ENCODE measurements around the gene AMY2A.
"Not testable (repeated sequence)": the region's sequence is repeated elsewhere in the genome, so short reads cannot be mapped to it uniquely, and the experiment has no call there.

The AMY2A gene

GRCh38 chr1:103602740-103603139 lies 14.5 kb upstream of the AMY2A start:
- not testable (repeated sequence) for H3K79me1 ChIP-seq (ENCODE audit: low read depth, low read length); H4K8ac ChIP-seq (ENCODE audit: low read depth, low read length); H2AK5ac ChIP-seq (ENCODE audit: low read depth, low read length); H2AFZ ChIP-seq (ENCODE audit: low read length); H2BK120ac ChIP-seq (ENCODE audit: low read depth, low read length); H3K4me1 ChIP-seq (ENCODE audit: control insufficient read depth in 2 of 2, insufficient read depth in 1 of 2, low read depth in 1 of 2, low read length in 2 of 2); H3K4me2 ChIP-seq (ENCODE audit: insufficient read depth, low read length, poor library complexity, severe bottlenecking); H3K9me3 ChIP-seq (replicated peaks in 1 of 2; ENCODE audit: control insufficient read depth in 2 of 2, insufficient read depth in 1 of 2, low read depth in 1 of 2, low read length in 2 of 2); DNase-seq (ENCODE audit: low spot score); H3K27me3 ChIP-seq (ENCODE audit: control insufficient read depth in 3 of 3, insufficient read depth in 3 of 3, low read depth in 1 of 3, low read length in 3 of 3); H3K4ac ChIP-seq (ENCODE audit: low read length); H3K4me3 ChIP-seq (ENCODE audit: low read length in 2 of 2); H3K9ac ChIP-seq (ENCODE audit: low read depth, low read length, poor library complexity); H3K27ac ChIP-seq (replicated peaks; ENCODE audit: low read length); H2BK12ac ChIP-seq (ENCODE audit: low read length); H3K36me3 ChIP-seq (replicated peaks in 1 of 2; ENCODE audit: control insufficient read depth in 2 of 2, insufficient read depth in 2 of 2, low read length in 2 of 2); H3K14ac ChIP-seq (ENCODE audit: low read length); H4K91ac ChIP-seq (ENCODE audit: low read depth, low read length, poor library complexity); H2BK15ac ChIP-seq (ENCODE audit: low read length); H3K23ac ChIP-seq (ENCODE audit: low read depth, low read length, poor library complexity); H3K18ac ChIP-seq (ENCODE audit: low read length); H2BK5ac ChIP-seq (ENCODE audit: low read length)
- no CpG with 5 or more reads among the region's 3 CpGs for WGBS, 2 donors (ENCODE audit: extremely low coverage in 2 of 2, insufficient read length in 2 of 2, insufficient replicate concordance in 1 of 2)

GRCh38 chr1:103616362-103616761 lies 865 bp upstream of the AMY2A start:
- DNase-seq (ENCODE audit: low spot score), result no peak
- H2BK5ac ChIP-seq (ENCODE audit: low read length), result no peak overlapping the region
- H3K14ac ChIP-seq (ENCODE audit: low read length), result no peak overlapping the region
- H3K4ac ChIP-seq (ENCODE audit: low read length), result no peak overlapping the region
- H2BK12ac ChIP-seq (ENCODE audit: low read length), result no peak overlapping the region
- H2AK5ac ChIP-seq (ENCODE audit: low read depth, low read length), result no peak overlapping the region
- no peak overlapping the region for H3K4me2 ChIP-seq (ENCODE audit: insufficient read depth, low read length, poor library complexity, severe bottlenecking)
- no peaks in the 10 kb centered on the region for H3K36me3 ChIP-seq (replicated peaks in 1 of 2; ENCODE audit: control insufficient read depth in 2 of 2, insufficient read depth in 2 of 2, low read length in 2 of 2)
- no peak overlapping the region for H3K23ac ChIP-seq (ENCODE audit: low read depth, low read length, poor library complexity)
- no peak overlapping the region for H2BK15ac ChIP-seq (ENCODE audit: low read length)
- H3K79me1 ChIP-seq (ENCODE audit: low read depth, low read length), result no peaks in the 10 kb centered on the region
- no peak overlapping the region for H3K9ac ChIP-seq (ENCODE audit: low read depth, low read length, poor library complexity)
- no peak overlapping the region for H4K8ac ChIP-seq (ENCODE audit: low read depth, low read length)
- H3K4me3 ChIP-seq (ENCODE audit: low read length in 2 of 2), result no peak overlapping the region
- no peak overlapping the region for H4K91ac ChIP-seq (ENCODE audit: low read depth, low read length, poor library complexity)
- no peaks in the 10 kb centered on the region for H3K4me1 ChIP-seq (ENCODE audit: control insufficient read depth in 2 of 2, insufficient read depth in 1 of 2, low read depth in 1 of 2, low read length in 2 of 2)
- no peaks in the 10 kb centered on the region for H3K9me3 ChIP-seq (replicated peaks in 1 of 2; ENCODE audit: control insufficient read depth in 2 of 2, insufficient read depth in 1 of 2, low read depth in 1 of 2, low read length in 2 of 2)
- no peak overlapping the region for H3K27ac ChIP-seq (replicated peaks; ENCODE audit: low read length)
- no peaks in the 10 kb centered on the region for H3K27me3 ChIP-seq (ENCODE audit: control insufficient read depth in 3 of 3, insufficient read depth in 3 of 3, low read depth in 1 of 3, low read length in 3 of 3)
- H2BK120ac ChIP-seq (ENCODE audit: low read depth, low read length), result no peak overlapping the region
- no peak overlapping the region for H3K18ac ChIP-seq (ENCODE audit: low read length)
- no CpG with 5 or more reads among the region's 2 CpGs for WGBS, 2 donors (ENCODE audit: extremely low coverage in 2 of 2, insufficient read length in 2 of 2, insufficient replicate concordance in 1 of 2)
- peak overlapping the region; percentile 71 for H2AFZ ChIP-seq (ENCODE audit: low read length)

- not testable (repeated sequence) for H2AFZ ChIP-seq (ENCODE audit: low read length); H3K4me2 ChIP-seq (ENCODE audit: insufficient read depth, low read length, poor library complexity, severe bottlenecking); H3K4me3 ChIP-seq (ENCODE audit: low read length in 2 of 2); H2AK5ac ChIP-seq (ENCODE audit: low read depth, low read length); H3K4ac ChIP-seq (ENCODE audit: low read length); H2BK12ac ChIP-seq (ENCODE audit: low read length); H2BK120ac ChIP-seq (ENCODE audit: low read depth, low read length); DNase-seq (ENCODE audit: low spot score); H3K27me3 ChIP-seq (ENCODE audit: control insufficient read depth in 3 of 3, insufficient read depth in 3 of 3, low read depth in 1 of 3, low read length in 3 of 3); H3K14ac ChIP-seq (ENCODE audit: low read length); H2BK5ac ChIP-seq (ENCODE audit: low read length); H3K79me1 ChIP-seq (ENCODE audit: low read depth, low read length); H3K4me1 ChIP-seq (ENCODE audit: control insufficient read depth in 2 of 2, insufficient read depth in 1 of 2, low read depth in 1 of 2, low read length in 2 of 2); H2BK15ac ChIP-seq (ENCODE audit: low read length); H4K91ac ChIP-seq (ENCODE audit: low read depth, low read length, poor library complexity); H3K23ac ChIP-seq (ENCODE audit: low read depth, low read length, poor library complexity); H3K36me3 ChIP-seq (replicated peaks in 1 of 2; ENCODE audit: control insufficient read depth in 2 of 2, insufficient read depth in 2 of 2, low read length in 2 of 2); H3K9me3 ChIP-seq (replicated peaks in 1 of 2; ENCODE audit: control insufficient read depth in 2 of 2, insufficient read depth in 1 of 2, low read depth in 1 of 2, low read length in 2 of 2); H3K9ac ChIP-seq (ENCODE audit: low read depth, low read length, poor library complexity); H3K27ac ChIP-seq (replicated peaks; ENCODE audit: low read length); H3K18ac ChIP-seq (ENCODE audit: low read length); H4K8ac ChIP-seq (ENCODE audit: low read depth, low read length)
- no CpG with 5 or more reads among the region's 4 CpGs for WGBS, 2 donors (ENCODE audit: extremely low coverage in 2 of 2, insufficient read length in 2 of 2, insufficient replicate concordance in 1 of 2)
Measured at GRCh38 chr1:103627436-103627835, 10.2 kb downstream of the AMY2A start.

- not testable (repeated sequence) for DNase-seq (ENCODE audit: low spot score); H3K27ac ChIP-seq (replicated peaks; ENCODE audit: low read length); H3K79me1 ChIP-seq (ENCODE audit: low read depth, low read length); H2AFZ ChIP-seq (ENCODE audit: low read length); H2BK5ac ChIP-seq (ENCODE audit: low read length); H3K4me2 ChIP-seq (ENCODE audit: insufficient read depth, low read length, poor library complexity, severe bottlenecking); H2BK120ac ChIP-seq (ENCODE audit: low read depth, low read length); H3K4me3 ChIP-seq (ENCODE audit: low read length in 2 of 2); H3K36me3 ChIP-seq (replicated peaks in 1 of 2; ENCODE audit: control insufficient read depth in 2 of 2, insufficient read depth in 2 of 2, low read length in 2 of 2); H3K18ac ChIP-seq (ENCODE audit: low read length); H3K9me3 ChIP-seq (replicated peaks in 1 of 2; ENCODE audit: control insufficient read depth in 2 of 2, insufficient read depth in 1 of 2, low read depth in 1 of 2, low read length in 2 of 2); H4K91ac ChIP-seq (ENCODE audit: low read depth, low read length, poor library complexity); H2BK15ac ChIP-seq (ENCODE audit: low read length); H3K27me3 ChIP-seq (ENCODE audit: control insufficient read depth in 3 of 3, insufficient read depth in 3 of 3, low read depth in 1 of 3, low read length in 3 of 3); H3K9ac ChIP-seq (ENCODE audit: low read depth, low read length, poor library complexity); H3K4me1 ChIP-seq (ENCODE audit: control insufficient read depth in 2 of 2, insufficient read depth in 1 of 2, low read depth in 1 of 2, low read length in 2 of 2); H2BK12ac ChIP-seq (ENCODE audit: low read length); H2AK5ac ChIP-seq (ENCODE audit: low read depth, low read length); H3K23ac ChIP-seq (ENCODE audit: low read depth, low read length, poor library complexity); H3K14ac ChIP-seq (ENCODE audit: low read length); H4K8ac ChIP-seq (ENCODE audit: low read depth, low read length); H3K4ac ChIP-seq (ENCODE audit: low read length)
- WGBS, 2 donors (ENCODE audit: extremely low coverage in 2 of 2, insufficient read length in 2 of 2, insufficient replicate concordance in 1 of 2), result no CpG with 5 or more reads among the region's 3 CpGs
Measured at GRCh38 chr1:103641194-103641593, 24.0 kb downstream of the AMY2A start.

All from neuronal stem cell (in vitro differentiated cells).